Right ventricle myocardium inferior (tissue), 1 donor: ENCODE results near the gene SSTR4. TPM values are rescaled to one million over a fixed set of nuclear protein-coding genes. Genes with fewer than 3 reads are reported as not detected.

ENCODE experiments used
- total RNA-seq: library from RNA; stranded (reverse); fragmentation: NEBNext Ultra II Directional; extraction: Animal tissue kit (Norgen Biotek cat#: 25700); gene quantifications from one replicate; pipeline ENCODE4 v1.2.1, GENCODE V29; 2021
- donor health status: DM: no; HTN: yes; CAD: no; lungs with severe emphysema.

SSTR4 gene
- total RNA-seq, 1 donor from 2014 or later, result not detected

Other genes starting within 250 kb of the SSTR4 start
- 17.4 TPM for gene THBD, start 14.4 kb downstream of the SSTR4 start, total RNA-seq
- gene CD93, start 51.0 kb downstream of the SSTR4 start, total RNA-seq, result 43.5 TPM